PC-3 (cell line): ENCODE data around the gene SLIT1.

Source experiments
- CTCF ChIP-seq: fragments of 300-600 bp; sonication (generic); conservative IDR thresholded peaks from 2 replicates; pipeline ENCODE4 v1.5.1; 2017; ENCODE audit warnings: antibody characterized with exemption, low read depth, mild to moderate bottlenecking, low read length
- EZH2 ChIP-seq: fragments of 300-600 bp; sonication (generic); IDR thresholded peaks from one replicate; pipeline ENCODE4 v1.6.1; 2017; ENCODE audit warnings: antibody characterized with exemption, mild to moderate bottlenecking, low read length; ENCODE audit not compliant: unreplicated experiment
- EZH2phosphoT487 ChIP-seq: fragments of 300-600 bp; sonication (generic); IDR thresholded peaks from 2 replicates; pipeline ENCODE4 v1.6.1; 2018; ENCODE audit warnings: mild to moderate bottlenecking, antibody characterized with exemption, low read length, borderline replicate concordance

- TF ChIP-seq CTCF (no peak), EZH2 (no peak), EZH2phosphoT487 (no peak)
These were observed 2.5 kb upstream of the SLIT1 start for GRCh38 chr10:97188261-97188711.
